ENCODE measurements around the gene FOXP1. TPM values are rescaled to one million over a fixed set of nuclear protein-coding genes. Genes with fewer than 3 reads are reported as not detected.
A peak's percentile ranks its signal among the peaks of the same experiment; 100 is the strongest.

FOXP1 gene
- total and polyA plus RNA-seq, 2 of the 13 experiments (the other 11 are each of a cell fraction or from before 2014, with no cell fraction given): 40.4 to 59.0 TPM

DNA sequence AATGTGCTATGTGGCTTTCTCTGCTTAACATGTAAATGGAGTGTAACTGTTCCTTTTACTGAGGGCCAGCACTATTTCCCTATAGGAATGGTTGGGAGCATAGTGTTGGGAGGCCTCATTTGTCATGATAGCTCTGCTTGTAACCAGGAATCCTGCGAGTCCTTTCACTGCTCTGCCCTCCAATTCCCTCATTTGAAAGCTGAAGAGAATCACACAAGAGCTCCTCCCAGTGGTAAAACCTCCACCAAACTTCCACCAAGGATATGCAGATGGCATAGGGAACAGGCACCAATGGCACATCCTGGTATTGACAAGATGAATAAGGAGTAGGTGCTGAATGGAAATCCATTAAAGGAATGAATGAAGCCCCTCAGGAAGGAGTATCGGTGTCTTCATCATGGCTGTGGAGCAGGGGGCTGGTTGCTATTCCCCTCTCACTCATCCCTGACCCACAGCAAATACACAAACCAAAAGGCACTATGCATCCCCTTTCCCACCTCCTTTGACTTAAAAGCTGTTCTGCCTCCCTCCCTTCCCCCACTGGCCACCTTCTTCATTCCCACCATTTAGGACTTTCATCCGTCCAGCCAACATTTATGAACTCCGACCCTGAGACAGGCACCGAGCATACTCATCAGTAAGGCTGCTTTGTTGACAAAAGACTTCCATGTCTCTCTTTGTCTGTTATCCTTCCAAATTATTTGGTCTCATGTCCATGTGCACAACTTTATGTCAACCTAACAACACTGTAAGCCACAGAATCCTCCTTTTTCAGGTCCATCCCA lies 560.8 kb downstream of the FOXP1 start:
- Histone ChIP-seq H3K27ac (ENCODE audit: extremely low read length, insufficient read depth, low read length) (no peak overlapping the region), H2AFZ (ENCODE audit: low read length) (no peak overlapping the region), H3K4me3 (replicated peaks in 1 of 3; ENCODE audit: insufficient read depth in 1 of 3, low read depth in 2 of 3, low read length in 3 of 3) (no peak overlapping the region), H4K20me1 (ENCODE audit: insufficient read depth, low read length) (peaks cover 17% of the 10 kb centered on the region; the same call in 1 of the 2 replicates), H3K4me1 (ENCODE audit: insufficient read depth, low read length) (peaks cover 53% of the 10 kb centered on the region), H3K9me3 (ENCODE audit: low read length) (no peaks in the 10 kb centered on the region), H3K9ac (ENCODE audit: insufficient read depth, low read depth, low read length) (no peak overlapping the region), H3K79me2 (ENCODE audit: insufficient read depth, low read length) (peaks cover 31% of the 10 kb centered on the region), H3K36me3 (replicated peaks in 1 of 2; ENCODE audit: control insufficient read depth in 1 of 2, insufficient read depth in 2 of 2, low read length in 2 of 2) (peaks cover 3 to 9% of the 10 kb centered on the region in 2 experiments; a peak in 3 of 5 replicates), H3K27me3 (ENCODE audit: control insufficient read depth in 1 of 2, insufficient read depth in 2 of 2, low read length in 2 of 2) (no peaks in the 10 kb centered on the region), H3K4me2 (ENCODE audit: low read depth, low read length) (no peak overlapping the region)
- in situ Hi-C loops (cut with HindIII; ENCODE audit: extremely low pct_ligation_motif_present, low pct_unique_long_range_greater_than_20kb): no loop called here
- 67% methylated on average over 5 of the region's 5 CpGs for WGBS (ENCODE audit: low lambda C conversion rate)
- CTCF ChIA-PET (ENCODE audit: low intra/inter-chr PET ratio, low total read pairs): no interaction called here
- ATAC-seq (peak; percentile 50), DNase-seq (ENCODE audit: low spot score) (peak; percentile 23), FAIRE-seq (peak; percentile 34)
- intact Hi-C loops (cut with micrococcal nuclease; ENCODE audit: unreplicated experiment): no loop called here
- POLR2A ChIA-PET: interaction anchor here (0.9 to 1.4 kb wide), 4 partner anchors 26 to 561 kb away, joined by 3 to 4 read pairs (median 4); partner anchors contain the start of gene FOXP1
- BruUV-seq (replicated peaks): no TSS peak
- TF ChIP-seq, protein P1, sequence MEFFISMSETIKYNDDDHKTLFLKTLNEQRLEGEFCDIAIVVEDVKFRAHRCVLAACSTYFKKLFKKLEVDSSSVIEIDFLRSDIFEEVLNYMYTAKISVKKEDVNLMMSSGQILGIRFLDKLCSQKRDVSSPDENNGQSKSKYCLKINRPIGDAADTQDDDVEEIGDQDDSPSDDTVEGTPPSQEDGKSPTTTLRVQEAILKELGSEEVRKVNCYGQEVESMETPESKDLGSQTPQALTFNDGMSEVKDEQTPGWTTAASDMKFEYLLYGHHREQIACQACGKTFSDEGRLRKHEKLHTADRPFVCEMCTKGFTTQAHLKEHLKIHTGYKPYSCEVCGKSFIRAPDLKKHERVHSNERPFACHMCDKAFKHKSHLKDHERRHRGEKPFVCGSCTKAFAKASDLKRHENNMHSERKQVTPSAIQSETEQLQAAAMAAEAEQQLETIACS (CRISPR knock-in tag; IDR thresholded peaks at IDR 0.05): no peak
- TF ChIP-seq, protein P2, sequence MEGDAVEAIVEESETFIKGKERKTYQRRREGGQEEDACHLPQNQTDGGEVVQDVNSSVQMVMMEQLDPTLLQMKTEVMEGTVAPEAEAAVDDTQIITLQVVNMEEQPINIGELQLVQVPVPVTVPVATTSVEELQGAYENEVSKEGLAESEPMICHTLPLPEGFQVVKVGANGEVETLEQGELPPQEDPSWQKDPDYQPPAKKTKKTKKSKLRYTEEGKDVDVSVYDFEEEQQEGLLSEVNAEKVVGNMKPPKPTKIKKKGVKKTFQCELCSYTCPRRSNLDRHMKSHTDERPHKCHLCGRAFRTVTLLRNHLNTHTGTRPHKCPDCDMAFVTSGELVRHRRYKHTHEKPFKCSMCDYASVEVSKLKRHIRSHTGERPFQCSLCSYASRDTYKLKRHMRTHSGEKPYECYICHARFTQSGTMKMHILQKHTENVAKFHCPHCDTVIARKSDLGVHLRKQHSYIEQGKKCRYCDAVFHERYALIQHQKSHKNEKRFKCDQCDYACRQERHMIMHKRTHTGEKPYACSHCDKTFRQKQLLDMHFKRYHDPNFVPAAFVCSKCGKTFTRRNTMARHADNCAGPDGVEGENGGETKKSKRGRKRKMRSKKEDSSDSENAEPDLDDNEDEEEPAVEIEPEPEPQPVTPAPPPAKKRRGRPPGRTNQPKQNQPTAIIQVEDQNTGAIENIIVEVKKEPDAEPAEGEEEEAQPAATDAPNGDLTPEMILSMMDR (CRISPR knock-in tag; IDR thresholded peaks at IDR 0.05): peak; percentile 54
- TF ChIP-seq REPIN1 (CRISPR knock-in tag; IDR thresholded peaks at IDR 0.05; ENCODE audit: borderline replicate concordance, low read depth) (0 out of 2 replicates have a peak, but pooled peaks have one; percentile 24), FOXA3 (CRISPR knock-in tag; IDR thresholded peaks at IDR 0.05) (0 out of 2 replicates have a peak, but pooled peaks have one; percentile 34), STAG1 (CRISPR knock-in tag; IDR thresholded peaks at IDR 0.05) (peak; percentile 24; the same call in 1 of the 2 replicates), HNF4A (CRISPR knock-in tag; IDR thresholded peaks at IDR 0.05) (peak; percentile 63), HDAC1 (CRISPR knock-in tag; IDR thresholded peaks at IDR 0.05) (no peak), ZNF282 (IDR thresholded peaks at IDR 0.05; ENCODE audit: partially characterized antibody) (no peak), NR2C2 (CRISPR knock-in tag; IDR thresholded peaks at IDR 0.05; ENCODE audit: borderline replicate concordance) (peak; percentile 67), SMC3 (IDR thresholded peaks at IDR 0.05; ENCODE audit: low read length) (peak; percentile 20; the same call in 1 of the 2 replicates)
- TF ChIP-seq, protein P3, sequence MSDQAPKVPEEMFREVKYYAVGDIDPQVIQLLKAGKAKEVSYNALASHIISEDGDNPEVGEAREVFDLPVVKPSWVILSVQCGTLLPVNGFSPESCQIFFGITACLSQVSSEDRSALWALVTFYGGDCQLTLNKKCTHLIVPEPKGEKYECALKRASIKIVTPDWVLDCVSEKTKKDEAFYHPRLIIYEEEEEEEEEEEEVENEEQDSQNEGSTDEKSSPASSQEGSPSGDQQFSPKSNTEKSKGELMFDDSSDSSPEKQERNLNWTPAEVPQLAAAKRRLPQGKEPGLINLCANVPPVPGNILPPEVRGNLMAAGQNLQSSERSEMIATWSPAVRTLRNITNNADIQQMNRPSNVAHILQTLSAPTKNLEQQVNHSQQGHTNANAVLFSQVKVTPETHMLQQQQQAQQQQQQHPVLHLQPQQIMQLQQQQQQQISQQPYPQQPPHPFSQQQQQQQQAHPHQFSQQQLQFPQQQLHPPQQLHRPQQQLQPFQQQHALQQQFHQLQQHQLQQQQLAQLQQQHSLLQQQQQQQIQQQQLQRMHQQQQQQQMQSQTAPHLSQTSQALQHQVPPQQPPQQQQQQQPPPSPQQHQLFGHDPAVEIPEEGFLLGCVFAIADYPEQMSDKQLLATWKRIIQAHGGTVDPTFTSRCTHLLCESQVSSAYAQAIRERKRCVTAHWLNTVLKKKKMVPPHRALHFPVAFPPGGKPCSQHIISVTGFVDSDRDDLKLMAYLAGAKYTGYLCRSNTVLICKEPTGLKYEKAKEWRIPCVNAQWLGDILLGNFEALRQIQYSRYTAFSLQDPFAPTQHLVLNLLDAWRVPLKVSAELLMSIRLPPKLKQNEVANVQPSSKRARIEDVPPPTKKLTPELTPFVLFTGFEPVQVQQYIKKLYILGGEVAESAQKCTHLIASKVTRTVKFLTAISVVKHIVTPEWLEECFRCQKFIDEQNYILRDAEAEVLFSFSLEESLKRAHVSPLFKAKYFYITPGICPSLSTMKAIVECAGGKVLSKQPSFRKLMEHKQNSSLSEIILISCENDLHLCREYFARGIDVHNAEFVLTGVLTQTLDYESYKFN (CRISPR knock-in tag; conservative IDR thresholded peaks at IDR 0.05): peak; percentile 56
- TF ChIP-seq, protein P4, sequence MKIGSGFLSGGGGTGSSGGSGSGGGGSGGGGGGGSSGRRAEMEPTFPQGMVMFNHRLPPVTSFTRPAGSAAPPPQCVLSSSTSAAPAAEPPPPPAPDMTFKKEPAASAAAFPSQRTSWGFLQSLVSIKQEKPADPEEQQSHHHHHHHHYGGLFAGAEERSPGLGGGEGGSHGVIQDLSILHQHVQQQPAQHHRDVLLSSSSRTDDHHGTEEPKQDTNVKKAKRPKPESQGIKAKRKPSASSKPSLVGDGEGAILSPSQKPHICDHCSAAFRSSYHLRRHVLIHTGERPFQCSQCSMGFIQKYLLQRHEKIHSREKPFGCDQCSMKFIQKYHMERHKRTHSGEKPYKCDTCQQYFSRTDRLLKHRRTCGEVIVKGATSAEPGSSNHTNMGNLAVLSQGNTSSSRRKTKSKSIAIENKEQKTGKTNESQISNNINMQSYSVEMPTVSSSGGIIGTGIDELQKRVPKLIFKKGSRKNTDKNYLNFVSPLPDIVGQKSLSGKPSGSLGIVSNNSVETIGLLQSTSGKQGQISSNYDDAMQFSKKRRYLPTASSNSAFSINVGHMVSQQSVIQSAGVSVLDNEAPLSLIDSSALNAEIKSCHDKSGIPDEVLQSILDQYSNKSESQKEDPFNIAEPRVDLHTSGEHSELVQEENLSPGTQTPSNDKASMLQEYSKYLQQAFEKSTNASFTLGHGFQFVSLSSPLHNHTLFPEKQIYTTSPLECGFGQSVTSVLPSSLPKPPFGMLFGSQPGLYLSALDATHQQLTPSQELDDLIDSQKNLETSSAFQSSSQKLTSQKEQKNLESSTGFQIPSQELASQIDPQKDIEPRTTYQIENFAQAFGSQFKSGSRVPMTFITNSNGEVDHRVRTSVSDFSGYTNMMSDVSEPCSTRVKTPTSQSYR (CRISPR knock-in tag; IDR thresholded peaks at IDR 0.05; ENCODE audit: borderline replicate concordance): peak; percentile 69; the same call in 1 of the 2 replicates
